HepG2 (cell line): ENCODE results near the gene SLC8A2. TPM values are rescaled to one million over a fixed set of nuclear protein-coding genes. Genes with fewer than 3 reads are reported as not detected.

Source experiments
- ATAC-seq: fragments of 200-7000 bp; cut with Tn5 transposase; 3 replicates; pipeline ENCODE4 v1.9.1; 2020; ENCODE audit warnings: mild to moderate bottlenecking, moderate library complexity
- BruUV-seq: library from RNA; stranded (reverse); fragments of 400-500 nt; replicated peaks from 2 replicates; lab custom pipeline; 2021; lab: Mats Ljungman, UMichigan
- CTCF ChIA-PET: fragments of 300-600 bp; formaldehyde crosslinking; extraction: SDS; loops from one replicate; lab custom pipeline; 2021; ENCODE audit warnings: low total read pairs, inconsistent platforms, low intra/inter-chr PET ratio; lab: Yijun Ruan, JAX
- POLR2A ChIA-PET: fragments of 350-600 bp; sonication (Branson Sonifier 250); formaldehyde crosslinking; loops from one replicate; lab custom pipeline; 2020; ENCODE audit warnings: antibody characterized with exemption, inconsistent platforms; lab: Yijun Ruan, JAX
- DNase-seq: peaks from one replicate; pipeline ENCODE4 v3.0.0-alpha.2; 2015; ENCODE audit warnings: low spot score
- FAIRE-seq: peaks from 3 replicates; lab custom pipeline; 2011; peaks lifted over from hg19 to GRCh38; lab: Jason Lieb, UNC
- H2AFZ ChIP-seq: one replicate; pipeline ENCODE4 v1.6.1; 2011; ENCODE audit warnings: low read length, inconsistent platforms
- H3K27ac ChIP-seq: fragments of 300-600 bp; 3 replicates; pipeline ENCODE4 v1.8.0; 2011; ENCODE audit warnings: mixed run types, mild to moderate bottlenecking, mixed read lengths, low read length, inconsistent platforms; ENCODE audit not compliant: insufficient read depth; ENCODE audit errors: extremely low read length
- H3K27me3 ChIP-seq, 2 experiments: fragments of 200-600 bp in 1 of 2; 2 replicates in 1 of 2; 3 replicates in 1 of 2; pipeline versions ENCODE4 v1.6.0 to v1.8.0; 2011; ENCODE audit warnings: low read length in 2 of 2, mild to moderate bottlenecking in 2 of 2, moderate library complexity in 2 of 2, inconsistent platforms in 1 of 2; ENCODE audit not compliant: insufficient read depth in 2 of 2, control insufficient read depth in 1 of 2
- H3K36me3 ChIP-seq, 2 experiments: fragments of 200-600 bp in 1 of 2; replicated peaks in 1 of 2; 2 replicates in 1 of 2; 3 replicates in 1 of 2; pipeline versions ENCODE4 v1.5.1 to v1.8.0; 2011; ENCODE audit warnings: low read length in 2 of 2, inconsistent platforms in 1 of 2; ENCODE audit not compliant: insufficient read depth in 2 of 2, control insufficient read depth in 1 of 2
- H3K4me1 ChIP-seq: 2 replicates; pipeline ENCODE4 v1.5.1; 2012; ENCODE audit warnings: low read length, inconsistent platforms; ENCODE audit not compliant: insufficient read depth
- H3K4me2 ChIP-seq: 2 replicates; pipeline ENCODE4 v1.6.0; 2011; ENCODE audit warnings: low read depth, low read length, inconsistent platforms
- H3K4me3 ChIP-seq, 3 experiments: fragments of 200-600 bp in 1 of 3; sonication (generic), shearing (Covaris generic) in 1 of 3; replicated peaks in 1 of 3; 2 replicates each; pipeline ENCODE4 v1.5.1; 2011 to 2016; ENCODE audit warnings: low read length in 3 of 3, inconsistent platforms in 2 of 3, low read depth in 2 of 3, mild to moderate bottlenecking in 2 of 3, control low read depth in 1 of 3, mixed read lengths in 1 of 3; ENCODE audit not compliant: insufficient read depth in 1 of 3
- H3K79me2 ChIP-seq: one replicate; pipeline ENCODE4 v1.6.1; 2011; ENCODE audit warnings: low read length, inconsistent platforms; ENCODE audit not compliant: insufficient read depth
- H3K9ac ChIP-seq: 2 replicates; pipeline ENCODE4 v1.6.0; 2011; ENCODE audit warnings: mild to moderate bottlenecking, low read depth, low read length, inconsistent platforms; ENCODE audit not compliant: insufficient read depth
- H3K9me3 ChIP-seq: 2 replicates; pipeline ENCODE4 v1.5.1; 2012; ENCODE audit warnings: mild to moderate bottlenecking, low read length
- H4K20me1 ChIP-seq: 2 replicates; pipeline ENCODE4 v1.6.0; 2011; ENCODE audit warnings: inconsistent platforms, mild to moderate bottlenecking, low read length, moderate library complexity; ENCODE audit not compliant: insufficient read depth
- AGO2 ChIP-seq: fragments of 200-400 bp; formaldehyde crosslinking; optimal IDR thresholded peaks from 2 replicates; pipeline ENCODE3; 2017; ENCODE audit warnings: mild to moderate bottlenecking, low read depth, low read length, moderate library complexity
- CTCF ChIP-seq: sonication (generic); formaldehyde crosslinking; IDR thresholded peaks from 2 replicates; pipeline ENCODE4 v1.5.0; 2020; ENCODE audit warnings: mild to moderate bottlenecking, missing genetic modification reagents, moderate library complexity
- ETS1 ChIP-seq: sonication (generic); formaldehyde crosslinking; IDR thresholded peaks from 2 replicates; pipeline ENCODE4 v1.4.0; 2020; ENCODE audit warnings: missing genetic modification reagents
- HMG20B ChIP-seq: conservative IDR thresholded peaks from 2 replicates; pipeline ENCODE4 v1.6.1; 2016; ENCODE audit warnings: missing genetic modification reagents, missing compliant biosample characterization
- HOXA7 ChIP-seq: sonication (generic); formaldehyde crosslinking; IDR thresholded peaks from 2 replicates; pipeline ENCODE4 v1.8.1; 2022; ENCODE audit warnings: mild to moderate bottlenecking, missing genetic modification reagents, moderate library complexity
- KLF9 ChIP-seq: IDR thresholded peaks from 2 replicates; pipeline ENCODE4 v1.6.1; 2016; ENCODE audit warnings: low read depth
- LBX2 ChIP-seq: sonication (generic); formaldehyde crosslinking; IDR thresholded peaks from 2 replicates; pipeline ENCODE4 v1.5.0; 2020; ENCODE audit warnings: missing genetic modification reagents, mild to moderate bottlenecking, borderline replicate concordance
- NFIC ChIP-seq: IDR thresholded peaks from 2 replicates; pipeline ENCODE4 v1.6.1; 2012; ENCODE audit warnings: mild to moderate bottlenecking, low read length, inconsistent platforms
- PPARG ChIP-seq: conservative IDR thresholded peaks from 2 replicates; pipeline ENCODE4 v1.6.1; 2016; ENCODE audit warnings: missing biosample characterization, missing genetic modification reagents
- ZNF276 ChIP-seq: sonication (generic); formaldehyde crosslinking; IDR thresholded peaks from 2 replicates; pipeline ENCODE4 v1.4.0; 2020; ENCODE audit warnings: mild to moderate bottlenecking, low read depth, missing genetic modification reagents
- ZNF569 ChIP-seq: sonication (generic); formaldehyde crosslinking; IDR thresholded peaks from 2 replicates; pipeline ENCODE4 v1.5.0; 2020; ENCODE audit warnings: mild to moderate bottlenecking, missing genetic modification reagents, moderate library complexity, borderline replicate concordance
- ZNF766 ChIP-seq: sonication (generic); formaldehyde crosslinking; IDR thresholded peaks from 2 replicates; pipeline ENCODE4 v1.5.0; 2020; ENCODE audit warnings: missing genetic modification reagents, borderline replicate concordance
- WGBS: methylation state at CpG from one replicate; pipeline ENCODE4 v1.1.6; 2017; ENCODE audit warnings: low lambda C conversion rate; 5-methylcytosine and 5-hydroxymethylcytosine counted together
- in situ Hi-C: cut with HindIII; loops from 2 replicates; pipeline ENCODE4 v1.10.0; 2017; ENCODE audit warnings: low pct_unique_long_range_greater_than_20kb; ENCODE audit not compliant: extremely low pct_ligation_motif_present
- intact Hi-C: fragments of 100-400 bp; cut with micrococcal nuclease; formaldehyde crosslinking; loops from one replicate; pipeline ENCODE4 v1.10.0; 2022; ENCODE audit not compliant: unreplicated experiment
- polyA plus RNA-seq, 8 experiments: library from polyadenylated mRNA; depleted of rRNA in 3 of 8; stranded (reverse) in 7 of 8; unstranded in 1 of 8; fragments of >200 nt; fragmentation: Illumina TruSeq in 4 of 8; extraction: Trizol in 4 of 8; gene quantifications; 2 replicates each; pipeline versions ENCODE4 v1.2.1 to v1.2.3, GENCODE V29; 2011 to 2016; ENCODE audit warnings: low read depth in 4 of 8, missing spikeins in 1 of 8, mixed read lengths in 1 of 8; ENCODE audit not compliant: insufficient read depth in 1 of 8
- total RNA-seq, 5 experiments: library from RNA; depleted of rRNA; stranded (reverse); fragments of >200 nt; fragmentation: Illumina TruSeq; extraction: Trizol; gene quantifications; 2 replicates each; pipeline ENCODE4 v1.2.3, GENCODE V29; 2016; ENCODE audit warnings: low read depth in 1 of 5

SLC8A2 gene
- total and polyA plus RNA-seq, 2 of the 13 experiments (the other 11 are each of a cell fraction or from before 2014, with no cell fraction given), result 0.02 TPM; not detected in 1

GRCh38 chr19:47499863-47500830, 28.5 kb upstream of the SLC8A2 start:
- BruUV-seq, result no TSS peak
- H2AFZ ChIP-seq, result no peak overlapping the region
- H3K9me3 ChIP-seq, result no peaks in the 10 kb centered on the region
- no peak overlapping the region for H3K27ac ChIP-seq
- 0 out of 2 replicates have a peak, but pooled peaks cover 3% of the 10 kb centered on the region for H4K20me1 ChIP-seq
- no peak overlapping the region for H3K4me2 ChIP-seq
- H3K4me3 ChIP-seq, result no peak overlapping the region
- DNase-seq, result no peak
- H3K36me3 ChIP-seq, result peaks cover 15 to 25% of the 10 kb centered on the region in 2 experiments; a peak in 4 of 5 replicates
- no peak for ATAC-seq
- in situ Hi-C loops, result no loop called here
- no peak for TF ChIP-seq HMG20B (CRISPR knock-in tag)
- peak; percentile 34 for TF ChIP-seq AGO2
- CTCF ChIA-PET, result no interaction called here
- no peaks in the 10 kb centered on the region for H3K4me1 ChIP-seq
- H3K9ac ChIP-seq, result no peak overlapping the region
- POLR2A ChIA-PET, result no interaction called here
- no peaks in the 10 kb centered on the region for H3K27me3 ChIP-seq
- no peaks in the 10 kb centered on the region for H3K79me2 ChIP-seq
- FAIRE-seq, result no peak
- 95% methylated on average over 31 of the region's 32 CpGs for WGBS
- intact Hi-C loops, result no loop called here

GRCh38 chr19:47499371-47499770, 27.7 kb upstream of the SLC8A2 start:
- Histone ChIP-seq H3K9me3 (no peaks in the 10 kb centered on the region), H4K20me1 (0 out of 2 replicates have a peak, but pooled peaks cover 3% of the 10 kb centered on the region), H3K79me2 (no peaks in the 10 kb centered on the region), H2AFZ (no peak overlapping the region), H3K36me3 (peaks cover 15 to 26% of the 10 kb centered on the region in 2 experiments; a peak in 4 of 5 replicates), H3K4me1 (no peaks in the 10 kb centered on the region), H3K9ac (no peak overlapping the region), H3K4me2 (no peak overlapping the region), H3K4me3 (no peak overlapping the region), H3K27me3 (no peaks in the 10 kb centered on the region), H3K27ac (no peak overlapping the region)
- DNase-seq, result no peak
- CTCF ChIA-PET, result no interaction called here
- ATAC-seq, result no peak
- no peak for FAIRE-seq
- 100% methylated on average over 1 of the region's 7 CpGs for WGBS
- intact Hi-C loops (no loop called here), in situ Hi-C loops (no loop called here)
- POLR2A ChIA-PET, result no interaction called here
- no TSS peak for BruUV-seq
- TF ChIP-seq KLF9 (no peak), ZNF766 (CRISPR knock-in tag) (no peak), NFIC (no peak), ZNF569 (CRISPR knock-in tag) (no peak), PPARG (CRISPR knock-in tag) (no peak), CTCF (CRISPR knock-in tag) (no peak), HOXA7 (CRISPR knock-in tag) (no peak), LBX2 (no peak), ETS1 (CRISPR knock-in tag) (no peak), ZNF276 (no peak)
